Stimulated activated CD8-positive, alpha-beta memory T cell treated with anti-CD3 and anti-CD28 coated beads, Interleukin-7, amount 100 ng/mL, for 24 hours (primary cell): Measurements from ENCODE around the gene GYS2.
A peak's percentile ranks its signal among the peaks of the same experiment; 100 is the strongest.

Experiments
- DNase-seq: peaks from one replicate; pipeline ENCODE4 v3.0.0-alpha.2; 2020; ENCODE audit warnings: low read depth

GYS2 gene

DNA sequence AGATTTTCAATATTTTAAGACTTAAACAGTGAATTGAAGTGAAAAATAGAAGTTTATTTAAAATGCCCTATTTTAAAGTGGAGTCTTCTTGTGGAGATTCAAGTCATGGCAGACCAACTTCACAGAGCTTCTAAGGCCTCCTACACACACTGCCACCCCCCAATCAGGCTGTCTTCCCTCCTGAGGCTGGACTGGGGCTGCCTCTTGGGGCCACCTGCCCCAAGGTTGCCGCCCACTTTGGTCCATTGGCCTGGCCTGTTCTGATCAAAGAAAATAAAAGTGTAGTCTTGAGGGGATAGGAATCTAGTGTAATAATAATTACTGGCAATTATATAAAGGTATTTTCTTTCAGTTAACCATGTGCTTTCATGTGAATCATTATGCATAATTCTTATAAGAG is 101.8 kb downstream of the GYS2 start:
- DNase-seq = no peak

DNA sequence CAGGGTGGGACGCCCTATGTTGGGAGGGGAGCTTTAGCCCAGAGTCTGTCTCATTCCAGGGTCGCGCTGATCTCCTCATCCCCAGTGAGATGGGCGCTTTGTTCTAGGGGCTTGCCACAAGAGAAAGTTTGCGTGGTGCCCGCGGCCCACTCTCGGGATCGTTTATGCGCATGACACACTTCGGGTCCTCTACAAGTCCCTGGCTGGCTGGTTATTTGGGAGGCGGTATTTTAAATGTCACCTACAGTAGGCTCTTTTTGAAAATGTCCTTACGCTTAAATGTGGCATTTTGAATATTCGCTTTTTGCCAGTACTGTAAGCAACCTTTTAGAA is 102.5 kb downstream of the GYS2 start:
- DNase-seq = peak; percentile 1

DNA sequence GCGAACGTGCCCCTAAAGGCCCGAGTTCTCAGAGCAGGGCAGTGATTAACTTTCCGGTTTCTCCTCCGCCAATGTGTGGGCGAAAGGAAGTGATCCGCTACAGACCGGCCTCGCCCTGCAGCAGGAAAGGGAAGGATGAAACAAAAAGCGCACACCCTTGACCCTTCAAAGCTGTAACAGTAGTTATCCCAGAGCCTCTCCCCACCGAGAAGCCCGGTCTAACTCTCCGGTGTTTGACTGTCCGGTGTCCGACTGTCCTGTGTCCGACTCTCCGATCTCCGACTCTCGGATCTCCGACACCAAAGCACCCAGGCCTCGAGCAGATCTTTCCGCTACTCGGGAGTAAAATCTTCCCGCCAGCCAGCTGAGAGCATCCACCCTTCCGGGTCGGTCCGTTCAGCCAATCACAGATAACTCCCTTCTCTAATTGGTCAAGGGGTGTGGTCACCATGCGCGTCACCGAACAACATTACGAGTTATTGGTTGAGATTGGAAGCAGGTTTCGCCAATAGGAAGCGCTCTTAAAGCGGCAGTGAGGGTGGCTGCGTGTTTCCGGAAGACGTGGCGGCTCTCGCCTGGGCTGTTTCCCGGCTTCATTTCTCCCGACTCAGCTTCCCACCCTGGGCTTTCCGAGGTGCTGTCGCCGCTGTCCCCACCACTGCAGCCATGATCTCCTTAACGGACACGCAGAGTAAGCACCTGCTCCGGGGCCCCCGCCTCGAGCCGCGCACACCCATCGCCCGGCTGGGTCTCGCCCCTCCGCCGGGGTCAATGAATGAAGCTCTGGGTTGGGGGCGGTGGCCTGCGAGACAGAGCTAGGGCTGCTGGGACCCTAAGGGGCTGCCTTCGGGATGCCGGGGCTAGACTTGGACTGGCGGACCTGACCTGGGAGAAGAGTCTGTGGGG is 103.1 kb downstream of the GYS2 start, which contains the start of the genes GOLT1B and RECQL:
Gene GOLT1B, plus strand, starts transcription at position 532 of the 906 bp plus-strand sequence. Its CDS starts 135 bp downstream, at position 667.
Gene RECQL, minus strand, starts transcription at position 378 of the 906 bp plus-strand sequence. CDS start 2,065 bp downstream, outside the sequence.
- DNase-seq = peak; percentile 71

DNA sequence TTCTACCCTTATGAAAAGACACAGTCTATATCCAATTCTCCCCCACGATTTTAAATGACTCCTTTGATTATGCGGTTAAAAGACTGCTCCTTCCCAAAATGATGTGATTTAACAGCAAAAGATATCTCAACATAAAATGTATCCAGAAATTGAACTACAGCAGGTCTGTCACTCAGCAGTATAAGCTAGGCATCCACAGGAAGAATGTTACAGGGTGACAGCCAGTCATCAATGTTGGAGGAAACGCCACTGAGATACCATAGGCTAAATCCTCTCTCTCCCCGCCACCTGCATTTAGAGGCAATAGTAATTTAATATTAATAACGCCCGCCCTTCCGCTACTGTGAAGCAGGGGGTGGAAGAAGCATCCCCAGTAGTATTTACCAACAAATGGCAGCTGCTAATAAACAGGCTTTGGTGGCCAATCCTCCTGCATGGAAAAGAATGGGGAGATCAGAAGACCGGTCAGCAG is 103.8 kb downstream of the GYS2 start:
- DNase-seq = no peak

DNA sequence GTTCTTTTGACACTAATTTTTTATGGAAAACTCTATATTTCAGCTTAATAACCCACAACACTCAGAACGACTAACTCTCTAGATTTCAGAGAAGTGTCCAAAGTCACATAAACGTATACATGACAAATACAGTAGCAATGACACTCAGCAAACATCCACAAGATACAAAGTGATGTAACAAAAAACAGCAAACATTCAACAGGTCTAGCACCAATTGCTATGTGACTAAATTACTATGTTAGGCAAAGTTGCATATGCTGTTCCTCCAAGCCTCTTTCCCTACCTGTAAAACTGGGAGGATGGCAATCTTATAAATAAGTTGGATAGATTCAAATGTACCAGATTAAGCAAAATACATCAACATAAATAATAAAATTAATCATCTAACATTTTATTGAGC is 104.9 kb downstream of the GYS2 start:
- DNase-seq = no peak
